ENCODE results near the gene COL17A1.

GRCh38 chr10:104018471-104018870 is 67.2 kb downstream of the COL17A1 start:
- TF ChIP-seq CTCF (IDR thresholded peaks at IDR 0.05 in 4 of 5, conservative IDR thresholded peaks at IDR 0.05 in 1 of 5) (no peak), POLR2A (IDR thresholded peaks at IDR 0.05) (no peak)
